ENCODE data around the gene TOMM20L.
"Not testable (repeated sequence)": the region's sequence is repeated elsewhere in the genome, so short reads cannot be mapped to it uniquely, and the experiment has no call there.

TOMM20L gene

GRCh38 chr14:58395812-58396788 is at the start of gene TOMM20L:
TOMM20L (plus strand) TSS chr14:58395930; CDS start chr14:58395958, 28 bp downstream.
- DNase-seq = peak; percentile 73

DNA sequence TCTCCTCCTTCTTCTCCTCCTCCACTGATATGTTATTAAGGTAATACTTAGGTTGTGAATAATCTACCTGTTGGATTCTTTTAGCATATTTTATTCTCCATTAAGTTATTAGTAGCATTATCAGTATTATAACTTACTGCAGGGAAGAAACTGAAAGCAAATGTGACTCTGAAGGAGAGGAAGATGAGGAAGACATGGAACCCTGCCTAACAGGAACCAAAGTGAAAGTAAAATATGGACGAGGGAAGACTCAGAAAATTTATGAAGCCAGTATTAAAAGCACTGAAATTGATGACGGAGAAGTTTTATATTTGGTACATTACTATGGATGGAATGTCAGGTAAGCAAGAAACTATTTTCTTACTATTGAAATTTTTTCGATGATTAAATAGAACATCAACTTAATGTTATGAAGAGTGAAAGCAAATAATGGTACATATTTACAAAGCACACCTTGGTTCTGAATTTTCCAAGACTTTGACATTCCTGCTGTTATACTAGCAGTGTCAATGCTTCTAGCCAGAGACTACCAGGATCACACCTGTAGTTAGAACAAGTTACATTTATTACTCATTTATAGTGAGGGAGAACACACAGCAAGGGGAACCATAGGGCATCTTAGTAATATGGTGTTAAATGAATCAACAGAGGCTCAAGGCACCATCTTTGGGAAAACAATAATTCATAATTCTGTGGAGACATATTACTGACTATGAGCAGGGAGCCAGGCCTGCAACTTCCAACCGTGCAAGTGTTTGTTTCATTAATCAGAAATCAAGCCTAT is 42.0 kb upstream of the TOMM20L start:
- no peak for DNase-seq

- no peak for DNase-seq
These were observed 40.9 kb upstream of the TOMM20L start for GRCh38 chr14:58354808-58355207.

DNA sequence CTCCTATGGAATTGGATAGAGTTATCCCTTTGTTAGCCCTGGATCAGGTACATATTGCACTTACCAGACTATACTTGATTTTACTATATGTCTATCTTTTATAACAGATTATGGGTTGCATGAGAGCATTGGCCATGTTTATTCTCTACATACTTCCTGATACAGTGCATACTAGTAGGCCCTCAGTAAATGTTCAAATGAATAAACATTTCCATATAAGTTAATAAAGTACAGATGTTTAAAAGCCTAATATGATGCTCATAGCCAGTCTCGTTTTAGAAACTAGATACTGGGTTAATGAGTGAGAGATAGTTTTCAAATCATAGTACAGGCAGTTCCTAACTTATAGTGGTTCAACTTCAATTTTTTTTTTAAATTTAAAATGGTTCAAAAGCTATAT is 39.5 kb upstream of the TOMM20L start:
- DNase-seq = no peak

DNA sequence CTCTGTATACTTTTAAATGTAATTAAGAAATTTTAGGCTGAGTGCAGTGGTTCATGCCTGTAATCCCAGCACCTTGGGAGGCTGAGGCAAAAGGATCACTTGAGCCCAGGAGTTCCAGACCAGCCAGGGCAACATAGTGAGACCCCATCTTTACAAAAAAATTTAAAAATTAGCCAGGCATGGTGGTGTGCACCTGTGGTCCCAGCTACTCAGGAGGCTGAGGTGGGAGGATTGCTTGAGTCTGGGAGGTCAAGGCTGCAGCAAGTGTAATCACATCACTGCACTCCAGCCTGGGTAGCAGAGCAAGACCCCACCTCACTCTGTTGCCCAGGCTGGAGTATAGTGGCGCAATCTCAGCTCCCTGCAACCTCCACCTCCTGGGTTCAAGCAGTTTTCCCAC is 33.5 kb upstream of the TOMM20L start:
- DNase-seq = not testable (repeated sequence)

DNA sequence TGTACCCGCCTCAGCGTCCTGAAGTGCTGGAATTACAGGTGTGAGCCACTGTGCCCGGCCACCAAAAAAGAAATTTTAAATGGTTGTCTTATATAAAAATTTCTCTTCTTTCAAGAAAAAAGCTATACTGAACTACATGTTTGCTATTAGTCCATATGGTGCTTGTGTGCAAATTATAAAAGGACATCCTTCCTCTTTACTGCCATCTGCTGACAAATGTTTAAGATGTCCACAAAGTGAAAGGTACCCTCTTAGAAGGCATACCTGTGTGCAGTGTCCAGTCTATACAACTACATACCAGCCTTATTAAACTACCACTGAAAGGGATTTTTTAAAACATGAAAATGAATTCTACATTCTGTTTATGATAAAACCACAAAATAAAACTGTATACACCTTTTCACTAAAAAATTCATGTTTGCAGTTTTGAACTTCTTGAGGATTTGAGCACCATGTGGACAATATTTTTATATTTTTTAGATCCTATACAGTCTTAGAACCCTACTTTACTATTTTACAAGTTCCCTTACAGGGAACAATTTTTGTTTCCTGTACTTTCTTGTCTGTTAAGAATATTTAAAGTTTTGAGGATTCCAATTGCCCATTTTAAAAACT is 32.8 kb upstream of the TOMM20L start:
- no peak for DNase-seq

DNA sequence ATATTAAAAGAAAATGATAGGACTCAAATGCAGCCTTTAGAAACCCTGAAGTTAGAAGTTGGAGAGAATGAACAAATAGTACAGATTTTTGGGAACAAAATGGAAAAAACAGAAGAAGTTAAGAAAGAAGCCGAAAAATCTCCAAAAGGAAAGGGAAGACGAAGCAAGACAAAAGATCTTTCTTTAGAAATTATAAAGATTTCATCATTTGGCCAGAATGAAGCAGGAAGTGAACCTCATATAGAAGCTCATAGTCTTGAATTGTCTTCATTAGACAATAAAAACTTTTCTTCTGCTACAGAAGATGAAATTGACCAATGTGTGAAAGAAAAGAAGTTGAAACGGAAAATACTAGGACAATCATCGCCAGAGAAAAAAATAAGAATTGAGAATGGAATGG is 31.4 kb upstream of the TOMM20L start:
- DNase-seq = no peak

DNA sequence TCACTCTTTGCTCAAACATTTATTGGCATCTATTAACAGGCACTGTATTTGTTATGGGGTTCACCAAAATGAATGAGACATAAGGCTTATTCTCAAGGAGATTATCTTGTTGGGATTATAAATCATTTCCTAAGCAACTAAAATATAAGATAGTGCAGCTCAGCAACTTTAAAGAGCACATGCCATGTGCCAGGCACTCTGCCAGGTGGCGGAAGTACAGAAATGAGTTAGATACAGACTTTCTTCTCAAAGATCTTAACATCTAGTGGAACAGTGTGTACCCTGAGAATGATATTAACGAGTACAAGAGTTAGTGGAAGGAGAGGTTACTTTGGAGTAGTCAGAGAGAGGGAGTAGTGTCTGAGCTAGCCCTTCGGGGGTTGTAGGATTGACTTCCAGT is 28.4 kb upstream of the TOMM20L start:
- no peak for DNase-seq

DNA sequence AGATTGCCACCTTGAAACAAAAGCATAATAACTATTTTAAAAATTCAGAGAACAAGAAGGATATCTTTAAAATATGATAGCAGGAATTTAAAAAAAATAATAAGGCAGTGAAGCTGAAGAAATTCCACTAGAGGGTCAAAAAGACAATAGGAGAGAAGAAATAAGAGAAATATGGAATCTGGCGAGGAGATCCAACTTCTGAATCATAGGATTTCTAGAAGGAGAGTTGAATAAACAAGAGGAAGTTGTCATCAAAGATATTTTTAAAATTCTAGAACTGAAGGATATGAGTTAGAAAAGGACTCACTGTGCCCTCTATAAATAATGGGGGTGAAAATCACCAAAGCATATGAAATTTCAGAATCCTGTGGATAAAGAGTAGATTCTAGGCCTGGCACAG is 26.8 kb upstream of the TOMM20L start:
- no peak for DNase-seq

DNA sequence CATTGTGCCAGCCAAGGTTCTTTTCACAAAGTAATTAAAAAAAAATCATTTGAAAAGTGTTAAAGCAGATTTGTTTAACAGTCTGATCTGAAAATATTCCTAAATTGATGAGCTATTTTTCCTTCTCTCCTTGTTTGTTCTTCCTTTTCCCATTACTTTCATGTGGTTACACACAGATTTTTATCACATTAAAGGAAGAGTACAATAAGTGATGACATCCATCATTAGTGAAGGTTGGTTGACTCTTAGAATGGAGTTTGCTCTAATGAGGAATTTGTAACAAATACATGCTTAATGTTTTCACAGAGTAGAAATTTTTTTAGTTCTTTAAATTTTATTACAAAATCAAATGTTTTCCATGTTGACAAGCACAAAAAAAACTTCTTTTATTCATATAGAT is 18.9 kb upstream of the TOMM20L start:
- no peak for DNase-seq

DNA sequence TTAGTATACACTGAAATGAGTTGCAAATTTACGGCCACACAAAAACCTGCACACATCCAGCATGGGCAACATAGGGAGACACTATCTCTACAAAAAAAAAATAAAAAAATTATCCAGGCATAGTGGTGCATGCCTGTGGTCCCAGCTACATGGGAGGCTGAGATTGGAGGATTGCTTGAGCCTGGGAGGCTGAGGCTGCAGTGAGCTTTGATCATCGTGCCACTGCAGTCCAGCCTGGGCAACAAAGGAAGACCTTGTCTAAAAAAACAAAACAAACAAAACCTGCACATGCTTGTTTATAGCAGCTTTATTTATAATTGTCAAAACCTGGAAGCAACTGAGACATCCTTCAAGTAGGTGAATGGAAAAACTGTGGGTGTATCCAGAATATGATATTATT is 4.9 kb upstream of the TOMM20L start:
- no peak for DNase-seq

GRCh38 chr14:58395562-58395811 is 243 bp upstream of the TOMM20L start:
- DNase-seq = no peak

GRCh38 chr14:58397156-58397555 is 1.4 kb downstream of the TOMM20L start:
- DNase-seq = no peak

DNA sequence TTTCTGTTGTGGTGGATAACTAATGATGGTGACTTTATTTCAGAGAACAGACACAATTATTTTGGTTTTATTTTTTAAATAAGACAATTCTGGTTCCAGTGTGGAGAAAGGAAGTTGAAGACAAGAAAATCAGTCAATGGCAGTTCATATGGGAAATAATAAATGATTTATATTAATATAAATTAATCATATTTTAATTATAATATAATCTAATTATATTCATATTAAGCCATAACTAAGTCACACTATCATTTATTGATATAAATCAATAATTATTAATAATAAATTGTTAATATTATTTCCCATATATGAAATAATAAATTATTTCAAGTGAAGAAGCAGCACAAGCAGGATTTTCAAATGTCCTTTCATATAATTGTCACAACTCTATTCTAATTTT is 2.8 kb downstream of the TOMM20L start:
- DNase-seq = no peak

- no peak for DNase-seq
These were observed 3.2 kb downstream of the TOMM20L start for GRCh38 chr14:58398895-58399294.

- no peak for DNase-seq
These were observed 5.9 kb downstream of the TOMM20L start for GRCh38 chr14:58401587-58401986.

- DNase-seq = no peak
These were observed 13.0 kb downstream of the TOMM20L start for GRCh38 chr14:58408681-58409215.

- DNase-seq = no peak
These were observed 19.1 kb downstream of the TOMM20L start for GRCh38 chr14:58414845-58415244.

DNA sequence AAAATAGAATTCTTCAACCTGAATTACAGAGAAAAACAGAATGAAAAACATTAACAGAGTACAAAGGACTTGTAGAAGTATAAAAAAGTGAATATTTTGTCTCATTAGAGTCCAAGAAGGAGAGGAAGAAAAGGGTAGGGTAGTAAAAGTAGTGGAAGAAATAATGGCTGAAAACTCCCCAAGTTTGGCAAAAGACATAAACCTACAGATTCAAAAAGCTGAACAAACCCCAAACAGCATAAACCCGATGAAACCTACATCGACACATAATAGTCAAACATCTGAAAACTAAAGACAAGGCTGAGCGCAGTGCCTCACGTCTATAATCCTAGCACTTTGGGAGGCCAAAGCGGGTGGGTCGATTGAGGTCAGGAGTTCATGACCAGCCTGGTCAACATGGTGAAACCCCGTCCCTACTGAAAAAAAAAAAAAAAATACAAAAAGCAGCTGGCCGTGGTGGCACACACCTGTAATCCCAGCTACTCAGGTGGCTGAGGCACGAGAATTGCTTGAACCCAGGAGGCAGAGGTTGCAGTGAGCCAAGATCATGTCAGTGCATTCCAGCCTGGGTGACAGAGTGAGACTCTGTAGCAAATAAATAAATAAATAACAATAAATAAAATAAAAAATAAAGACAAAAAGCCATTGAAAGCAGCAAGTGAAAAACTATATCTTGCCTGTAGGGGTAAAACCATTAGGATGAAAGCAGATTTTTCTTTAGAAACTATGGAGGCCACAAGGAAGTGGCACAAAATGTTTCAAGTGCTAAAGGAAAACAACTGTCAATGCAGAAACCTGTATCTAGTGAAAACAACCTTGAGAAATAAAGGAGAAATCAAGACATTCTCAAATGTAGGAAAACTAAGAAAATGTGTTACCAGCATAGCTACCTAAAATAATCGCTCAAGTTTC is 20.2 kb downstream of the TOMM20L start:
- no peak for DNase-seq

GRCh38 chr14:58416934-58417333 is 21.2 kb downstream of the TOMM20L start:
- not testable (repeated sequence) for DNase-seq

DNA sequence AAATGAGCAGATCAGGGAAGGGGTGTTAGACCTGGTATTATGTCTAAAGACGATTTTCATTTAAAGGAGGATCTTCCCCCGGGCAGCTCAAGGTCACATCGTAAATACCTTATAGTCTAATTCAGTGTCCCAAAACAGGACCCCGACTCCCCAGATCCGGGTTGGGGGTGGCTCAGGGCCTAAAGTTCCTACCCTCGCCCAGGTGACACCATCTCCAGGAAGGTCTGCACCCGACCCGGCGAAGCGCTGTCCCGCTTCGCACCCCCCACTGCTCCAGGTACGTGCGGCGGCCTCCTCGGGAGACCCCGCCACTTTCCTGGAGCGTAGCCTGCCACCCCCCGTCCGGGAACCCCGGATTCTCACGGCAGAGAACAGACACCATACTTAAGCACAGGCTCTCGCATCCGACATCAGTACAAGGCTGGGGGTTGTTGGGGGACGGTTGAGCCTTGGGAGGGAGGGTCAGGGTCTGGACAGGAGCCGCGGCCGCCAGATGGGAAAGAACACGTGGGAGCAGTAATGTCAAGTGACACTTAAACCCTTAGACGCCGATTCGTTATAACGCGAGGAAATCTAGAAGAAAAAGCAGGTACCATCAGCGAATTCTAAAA is 31.0 kb downstream of the TOMM20L start:
- DNase-seq = peak; percentile 46
